GM12878 (cell line): Measurements from ENCODE around the gene MDM1. TPM values are rescaled to one million over a fixed set of nuclear protein-coding genes. Genes with fewer than 3 reads are reported as not detected.

Experiments
- BRCA1 ChIP-seq: IDR thresholded peaks from 2 replicates; pipeline ENCODE4 v1.6.1; 2011; ENCODE audit warnings: low read depth, low read length, improper control_type of control experiment
- CREB1 ChIP-seq: IDR thresholded peaks from 2 replicates; pipeline ENCODE4 v1.6.1; 2012; ENCODE audit warnings: low read depth, mild to moderate bottlenecking, inconsistent platforms
- CREM ChIP-seq: IDR thresholded peaks from 2 replicates; pipeline ENCODE4 v1.6.1; 2014; ENCODE audit warnings: antibody characterized with exemption, low read depth
- EGR1 ChIP-seq, 2 experiments: IDR thresholded peaks; 1 replicate in 1 of 2; 2 replicates in 1 of 2; pipeline ENCODE4 v1.6.1; 2011 to 2012; ENCODE audit warnings: low read depth in 2 of 2, low read length in 2 of 2, borderline replicate concordance in 1 of 2, mild to moderate bottlenecking in 1 of 2, moderate library complexity in 1 of 2
- ELK1 ChIP-seq: IDR thresholded peaks from 2 replicates; pipeline ENCODE4 v1.6.1; 2012; ENCODE audit warnings: low read depth, low read length, improper control_type of control experiment
- JUNB ChIP-seq: IDR thresholded peaks from 2 replicates; pipeline ENCODE4 v1.6.1; 2016; ENCODE audit warnings: antibody characterized with exemption, mild to moderate bottlenecking
- MAX ChIP-seq: IDR thresholded peaks from 2 replicates; pipeline ENCODE4 v1.6.1; 2012; ENCODE audit warnings: low read depth, low read length, improper control_type of control experiment
- PBX3 ChIP-seq: IDR thresholded peaks from 2 replicates; pipeline ENCODE4 v1.6.1; 2011; ENCODE audit warnings: mild to moderate bottlenecking, low read depth, low read length, moderate library complexity; ENCODE audit not compliant: insufficient replicate concordance
- SIX5 ChIP-seq: IDR thresholded peaks from 2 replicates; pipeline ENCODE4 v1.6.1; 2011; ENCODE audit warnings: mild to moderate bottlenecking, low read depth, low read length, moderate library complexity; ENCODE audit not compliant: severe bottlenecking
- SREBF2 ChIP-seq: IDR thresholded peaks from 2 replicates; pipeline ENCODE4 v1.6.1; 2012; ENCODE audit warnings: mild to moderate bottlenecking, low read length
- STAT1 ChIP-seq: fragments of 450-650 bp; conservative IDR thresholded peaks from 2 replicates; pipeline ENCODE4 v1.6.1; 2014; ENCODE audit warnings: antibody characterized with exemption, mild to moderate bottlenecking
- SUZ12 ChIP-seq: fragments of 200-600 bp; sonication (generic); IDR thresholded peaks from one replicate; pipeline ENCODE4 v1.6.1; 2018; ENCODE audit warnings: antibody characterized with exemption, mild to moderate bottlenecking; ENCODE audit not compliant: unreplicated experiment
- YY1 ChIP-seq: IDR thresholded peaks from 2 replicates; pipeline ENCODE4 v1.6.1; 2011; ENCODE audit warnings: low read depth, mild to moderate bottlenecking, low read length
- ZBED1 ChIP-seq: IDR thresholded peaks from 2 replicates; pipeline ENCODE4 v1.6.1; 2016; ENCODE audit warnings: borderline replicate concordance
- ZBTB4 ChIP-seq: fragments of 450-650 bp; formaldehyde crosslinking; IDR thresholded peaks from 2 replicates; pipeline ENCODE4 v1.4.0; 2022; ENCODE audit warnings: mild to moderate bottlenecking, moderate library complexity
- ZNF274 ChIP-seq: IDR thresholded peaks from one replicate; pipeline ENCODE4 v1.8.0; 2011; ENCODE audit not compliant: insufficient read length, insufficient read depth
- ZNF384 ChIP-seq: IDR thresholded peaks from 2 replicates; pipeline ENCODE4 v1.6.1; 2012; ENCODE audit warnings: low read depth, mild to moderate bottlenecking, low read length, improper control_type of control experiment, borderline replicate concordance
- polyA plus RNA-seq, 11 experiments: library from polyadenylated mRNA; depleted of rRNA in 4 of 11; unstranded in 6 of 11; stranded (reverse) in 5 of 11; fragments of >200 nt; fragmentation: Nextera tagmentation in 4 of 11; fragmentation: Illumina TruSeq in 1 of 11; extraction: Ambion mirVana in 4 of 11; extraction: Trizol in 1 of 11; gene quantifications; 1 replicate in 1 of 11; 2 replicates in 10 of 11; pipeline versions ENCODE4 v1.2.1 to v1.2.3, GENCODE V29; 2011 to 2016; ENCODE audit warnings: inconsistent platforms in 2 of 11, missing spikeins in 2 of 11, low read depth in 1 of 11
- total RNA-seq, 4 experiments: library from RNA; depleted of rRNA in 3 of 4; stranded (reverse); fragments of >200 nt in 3 of 4; fragmentation: Illumina TruSeq in 1 of 4; extraction: Trizol in 1 of 4; gene quantifications; 2 replicates each; pipeline versions ENCODE4 v1.2.1 to v1.2.3, GENCODE V29; 2013 to 2021

MDM1 gene
- total and polyA plus RNA-seq, 10 of the 15 experiments (the other 5 are each of a cell fraction or from before 2014, with no cell fraction given), result 10.1 to 25.3 (median 16.5) TPM

- TF ChIP-seq ZBED1 (peak; percentile 50; the same call in 1 of the 2 replicates), SIX5 (no peak), SREBF2 (no peak), CREM (peak; percentile 83; the same call in 1 of the 2 replicates), YY1 (no peak), PBX3 (no peak), BRCA1 (no peak), EGR1 (IDR thresholded peaks at IDR 0.05; ENCODE audit: borderline replicate concordance in 1 of 2, low read depth in 2 of 2, low read length in 2 of 2) (no peak), MAX (no peak), CREB1 (peak; percentile 60), ELK1 (no peak), ZNF384 (peak; percentile 45; the same call in 1 of the 2 replicates), STAT1 (no peak), JUNB (peak; percentile 95), ZBTB4 (CRISPR knock-in tag) (no peak), SUZ12 (no peak), ZNF274 (no peak)
Measured at GRCh38 chr12:68290126-68290525, 42.0 kb downstream of the MDM1 start (continued).
